AG10803 (cell line): ENCODE results near the gene PITX1.
"Not testable (repeated sequence)": the region's sequence is repeated elsewhere in the genome, so short reads cannot be mapped to it uniquely, and the experiment has no call there.

ENCODE experiments used
- DNase-seq: peaks from one replicate; pipeline ENCODE4 v3.0.0; 2010; ENCODE audit warnings: low read depth
- H3K4me3 ChIP-seq: 2 replicates; pipeline ENCODE4 v1.5.1; 2011; ENCODE audit warnings: mild to moderate bottlenecking, low read length, control low read depth
- CTCF ChIP-seq: conservative IDR thresholded peaks from 2 replicates; pipeline ENCODE4 v1.5.1; 2011; ENCODE audit warnings: mild to moderate bottlenecking, low read length, control low read depth, inconsistent platforms

The PITX1 gene

GRCh38 chr5:135008556-135008955 lies 25.5 kb downstream of the PITX1 start:
- no peak for TF ChIP-seq CTCF
- no peak overlapping the region for H3K4me3 ChIP-seq
- no peak for DNase-seq

- no peak for TF ChIP-seq CTCF
- H3K4me3 ChIP-seq = no peak overlapping the region
- no peak for DNase-seq
Observed at GRCh38 chr5:135007749-135008363, 26.2 kb downstream of the PITX1 start.

- no peak for DNase-seq
- no peak for TF ChIP-seq CTCF
- no peak overlapping the region for H3K4me3 ChIP-seq
Observed at GRCh38 chr5:135007305-135007704, 26.7 kb downstream of the PITX1 start.

- no peak overlapping the region for H3K4me3 ChIP-seq
- TF ChIP-seq CTCF = no peak
- DNase-seq = no peak
Observed at GRCh38 chr5:135005076-135005475, 29.0 kb downstream of the PITX1 start.

- no peak overlapping the region for H3K4me3 ChIP-seq
- no peak for TF ChIP-seq CTCF
- DNase-seq = no peak
Observed at GRCh38 chr5:135004376-135004775, 29.7 kb downstream of the PITX1 start.

- not testable (repeated sequence) for H3K4me3 ChIP-seq, DNase-seq
Observed at GRCh38 chr5:134998068-134998467, 36.0 kb downstream of the PITX1 start.

- no peak for TF ChIP-seq CTCF
- no peak for DNase-seq
- H3K4me3 ChIP-seq = no peak overlapping the region
Observed at GRCh38 chr5:134997015-134997414, 37.0 kb downstream of the PITX1 start.
